H9 (cell line): Measurements from ENCODE around the gene CXCL12. TPM values are rescaled to one million over a fixed set of nuclear protein-coding genes. Genes with fewer than 3 reads are reported as not detected.

ENCODE experiments used
- DNase-seq: peaks from one replicate; pipeline ENCODE4 v3.0.0-alpha.2; 2017
- H2AFZ ChIP-seq: one replicate; pipeline ENCODE4 v1.6.1; 2013; ENCODE audit warnings: mild to moderate bottlenecking, low read length, control low read depth, moderate library complexity
- H2AK5ac ChIP-seq: 2 replicates; pipeline ENCODE4 v1.6.1; 2013; ENCODE audit warnings: low read length, control low read depth, mixed read lengths; ENCODE audit not compliant: insufficient read length
- H2BK120ac ChIP-seq: one replicate; pipeline ENCODE4 v1.6.1; 2013; ENCODE audit warnings: low read depth, mild to moderate bottlenecking, low read length, control low read depth, inconsistent platforms; ENCODE audit not compliant: poor library complexity, severe bottlenecking
- H2BK12ac ChIP-seq: 2 replicates; pipeline ENCODE4 v1.6.1; 2013; ENCODE audit warnings: low read length, control low read depth, mixed read lengths, low read depth; ENCODE audit not compliant: insufficient read length
- H2BK15ac ChIP-seq: 2 replicates; pipeline ENCODE4 v1.6.1; 2013; ENCODE audit warnings: low read depth, low read length, control low read depth
- H2BK20ac ChIP-seq: one replicate; pipeline ENCODE4 v1.6.1; 2013; ENCODE audit warnings: low read depth, mild to moderate bottlenecking, low read length, control low read depth, inconsistent platforms; ENCODE audit not compliant: poor library complexity, severe bottlenecking
- H2BK5ac ChIP-seq: 2 replicates; pipeline ENCODE4 v1.6.1; 2013; ENCODE audit warnings: low read length, control low read depth, mixed read lengths; ENCODE audit not compliant: insufficient read length
- H3K14ac ChIP-seq: 2 replicates; pipeline ENCODE4 v1.6.1; 2013; ENCODE audit warnings: low read length, control low read depth; ENCODE audit not compliant: insufficient read depth
- H3K18ac ChIP-seq: 2 replicates; pipeline ENCODE4 v1.6.1; 2013; ENCODE audit warnings: low read depth, mild to moderate bottlenecking, mixed read lengths, low read length, control low read depth; ENCODE audit not compliant: insufficient read length
- H3K23ac ChIP-seq: 2 replicates; pipeline ENCODE4 v1.6.1; 2013; ENCODE audit warnings: low read length, control low read depth, mixed read lengths, low read depth; ENCODE audit not compliant: insufficient read length
- H3K23me2 ChIP-seq: 2 replicates; pipeline ENCODE4 v1.6.1; 2013; ENCODE audit warnings: low read depth, mild to moderate bottlenecking, mixed read lengths, low read length, control low read depth; ENCODE audit not compliant: insufficient read length, poor library complexity, severe bottlenecking
- H3K27ac ChIP-seq: 2 replicates; pipeline ENCODE4 v1.5.1; 2013; ENCODE audit warnings: low read length, control low read depth, mixed read lengths, low read depth; ENCODE audit not compliant: insufficient read length
- H3K27me3 ChIP-seq: 2 replicates; pipeline ENCODE4 v1.6.1; 2013; ENCODE audit warnings: low read length, control low read depth, inconsistent platforms; ENCODE audit not compliant: insufficient read depth
- H3K4ac ChIP-seq: 2 replicates; pipeline ENCODE4 v1.6.1; 2013; ENCODE audit warnings: low read depth, mild to moderate bottlenecking, control low read depth, inconsistent platforms, low read length, moderate library complexity
- H3K4me1 ChIP-seq: 2 replicates; pipeline ENCODE4 v1.6.1; 2013; ENCODE audit warnings: low read length, control low read depth, inconsistent platforms; ENCODE audit not compliant: insufficient read depth
- H3K4me2 ChIP-seq: 2 replicates; pipeline ENCODE4 v1.6.1; 2013; ENCODE audit warnings: low read length, control low read depth, mixed read lengths; ENCODE audit not compliant: insufficient read length, insufficient read depth
- H3K56ac ChIP-seq: 2 replicates; pipeline ENCODE4 v1.6.1; 2013; ENCODE audit warnings: low read depth, mild to moderate bottlenecking, mixed read lengths, low read length, control low read depth; ENCODE audit not compliant: insufficient read length
- H3K79me1 ChIP-seq: 2 replicates; pipeline ENCODE4 v1.6.1; 2013; ENCODE audit warnings: low read depth, mild to moderate bottlenecking, moderate library complexity, low read length, control low read depth, inconsistent platforms; ENCODE audit not compliant: insufficient read depth, poor library complexity, severe bottlenecking
- H3K79me2 ChIP-seq: 2 replicates; pipeline ENCODE4 v1.6.1; 2013; ENCODE audit warnings: low read length, control low read depth, inconsistent platforms; ENCODE audit not compliant: insufficient read depth
- H3K9ac ChIP-seq: 2 replicates; pipeline ENCODE4 v1.6.1; 2013; ENCODE audit warnings: low read length, control low read depth, mixed read lengths; ENCODE audit not compliant: insufficient read length; ENCODE audit errors: extremely low read depth
- H3K9me3 ChIP-seq: one replicate; pipeline ENCODE4 v1.6.1; 2013; ENCODE audit warnings: low read depth, low read length, inconsistent platforms; ENCODE audit not compliant: control insufficient read depth
- H3T11ph ChIP-seq: one replicate; pipeline ENCODE4 v1.6.1; 2013; ENCODE audit warnings: mild to moderate bottlenecking, low read length, control low read depth, inconsistent platforms
- H4K20me1 ChIP-seq: one replicate; pipeline ENCODE4 v1.6.1; 2013; ENCODE audit not compliant: control insufficient read depth, insufficient read length, insufficient read depth
- H4K5ac ChIP-seq: 2 replicates; pipeline ENCODE4 v1.6.1; 2013; ENCODE audit warnings: low read depth, mild to moderate bottlenecking, mixed read lengths, low read length, control low read depth; ENCODE audit not compliant: insufficient read length
- H4K8ac ChIP-seq: replicated peaks from 2 replicates; pipeline ENCODE4 v1.6.1; 2013; ENCODE audit warnings: low read length, control low read depth, mixed read lengths, low read depth; ENCODE audit not compliant: insufficient read length
- H4K91ac ChIP-seq: 2 replicates; pipeline ENCODE4 v1.6.1; 2013; ENCODE audit warnings: low read depth, mild to moderate bottlenecking, moderate library complexity, mixed read lengths, low read length, control low read depth; ENCODE audit not compliant: insufficient read length
- H3K27ac Mint-ChIP-seq, 3 experiments: 2 replicates in 2 of 3; 3 replicates in 1 of 3; pipeline ENCODE4 v1.8.0; 2020 to 2021; ENCODE audit warnings: mixed read lengths in 3 of 3, mild to moderate bottlenecking in 1 of 3, moderate library complexity in 1 of 3
- H3K27me3 Mint-ChIP-seq: 2 replicates; pipeline ENCODE4 v1.8.0; 2021; ENCODE audit warnings: low read depth, mild to moderate bottlenecking, moderate library complexity, mixed read lengths
- H3K36me3 Mint-ChIP-seq, 3 experiments: 2 replicates in 2 of 3; 3 replicates in 1 of 3; pipeline ENCODE4 v1.8.0; 2020 to 2021; ENCODE audit warnings: low read depth in 3 of 3, mixed read lengths in 3 of 3; ENCODE audit not compliant: insufficient read depth in 1 of 3
- H3K4me1 Mint-ChIP-seq, 2 experiments: 2 replicates each; pipeline ENCODE4 v1.8.0; 2020; ENCODE audit warnings: mixed read lengths in 2 of 2
- H3K4me3 Mint-ChIP-seq, 2 experiments: 2 replicates in 1 of 2; 3 replicates in 1 of 2; pipeline ENCODE4 v1.8.0; 2020 to 2021; ENCODE audit warnings: mild to moderate bottlenecking in 2 of 2, mixed read lengths in 2 of 2, moderate library complexity in 1 of 2
- H3K9me3 Mint-ChIP-seq, 2 experiments: 2 replicates in 1 of 2; 3 replicates in 1 of 2; pipeline ENCODE4 v1.8.0; 2020; ENCODE audit warnings: mild to moderate bottlenecking in 2 of 2, mixed read lengths in 2 of 2, moderate library complexity in 1 of 2
- CTCF ChIP-seq: fragments of 200-600 bp; sonication (generic); conservative IDR thresholded peaks from 3 replicates; pipeline ENCODE4 v1.8.0; 2021; ENCODE audit warnings: antibody characterized with exemption, mild to moderate bottlenecking
- WGBS: extraction: QIAGEN DNeasy Blood & Tissue Kit; methylation state at CpG from one replicate; pipeline ENCODE4 v1.1.7; 2013; ENCODE audit warnings: missing lambda C conversion rate, low lambda C conversion rate, mixed read lengths; ENCODE audit not compliant: insufficient read length; ENCODE audit errors: extremely low coverage; 5-methylcytosine and 5-hydroxymethylcytosine counted together
- total RNA-seq: library from RNA; stranded (reverse); gene quantifications from 2 replicates; pipeline ENCODE4 v1.2.1, GENCODE V29; 2021

Gene CXCL12
- total RNA-seq, 1 experiment from 2014 or later: 28.3 TPM

- H3K9ac ChIP-seq: no peak overlapping the region
- WGBS: no CpG with 5 or more reads among the region's 9 CpGs
- H3K36me3 Mint-ChIP-seq: no peaks in the 10 kb centered on the region; a peak in 1 of 7 replicates
- no peak overlapping the region for H3K14ac ChIP-seq
- H3K4me1 Mint-ChIP-seq: peaks cover 9 to 12% of the 10 kb centered on the region in 2 experiments
- H2BK120ac ChIP-seq: no peak overlapping the region
- peaks cover 8% of the 10 kb centered on the region; the same call in 1 of the 2 replicates for H3K27me3 Mint-ChIP-seq
- no peak overlapping the region for H4K91ac ChIP-seq
- no peak overlapping the region for H3K4me2 ChIP-seq
- H4K20me1 ChIP-seq: no peaks in the 10 kb centered on the region
- H2BK5ac ChIP-seq: no peak overlapping the region
- H3K27ac Mint-ChIP-seq: no peak overlapping the region
- no peaks in the 10 kb centered on the region for H3K23me2 ChIP-seq
- H4K8ac ChIP-seq: no peak overlapping the region
- no peaks in the 10 kb centered on the region for H3K4me1 ChIP-seq
- no peaks in the 10 kb centered on the region for H3K79me2 ChIP-seq
- no peak for DNase-seq
- H3K4ac ChIP-seq: no peak overlapping the region
- H3K27ac ChIP-seq: no peak overlapping the region
- no peak overlapping the region for H2BK15ac ChIP-seq
- TF ChIP-seq CTCF: no peak
- H2BK12ac ChIP-seq: no peak overlapping the region
- H3K56ac ChIP-seq: no peak overlapping the region
- no peak overlapping the region for H2AK5ac ChIP-seq
- no peak overlapping the region for H4K5ac ChIP-seq
- no peaks in the 10 kb centered on the region for H3K79me1 ChIP-seq
- H3K27me3 ChIP-seq: no peaks in the 10 kb centered on the region
- H3K9me3 ChIP-seq: no peaks in the 10 kb centered on the region
- no peak overlapping the region for H3K18ac ChIP-seq
- no peak overlapping the region for H3K23ac ChIP-seq
- no peak overlapping the region for H3K4me3 Mint-ChIP-seq
- H2BK20ac ChIP-seq: no peak overlapping the region
- no peaks in the 10 kb centered on the region for H3K9me3 Mint-ChIP-seq
- no peak overlapping the region for H3T11ph ChIP-seq
- no peak overlapping the region for H2AFZ ChIP-seq
Observed at GRCh38 chr10:44335330-44336021, 49.4 kb downstream of the CXCL12 start.
